Measurements from ENCODE around the gene ADAMTS10. TPM values are rescaled to one million over a fixed set of nuclear protein-coding genes. Genes with fewer than 3 reads are reported as not detected.

The ADAMTS10 gene
- total RNA-seq, 1 experiment from 2014 or later, result 26.5 TPM

DNA sequence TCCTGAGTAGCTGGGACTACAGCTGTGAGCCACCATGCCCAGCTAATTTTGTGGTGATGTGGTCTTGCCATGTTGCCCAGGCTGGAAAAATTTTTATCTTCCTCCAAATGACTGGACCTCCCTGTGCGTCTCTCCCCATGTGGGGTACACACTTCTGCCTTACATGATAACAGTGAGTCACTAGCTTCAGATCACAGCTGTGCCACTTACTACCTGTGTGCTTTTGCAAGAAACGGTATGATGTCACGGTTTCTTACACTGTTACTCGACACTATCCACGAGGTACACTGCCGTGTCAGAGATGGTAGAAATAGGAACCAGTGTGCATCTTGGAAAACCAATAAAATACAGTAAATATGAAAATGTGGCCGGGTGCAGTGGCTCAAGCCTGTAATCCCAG is 79.0 kb downstream of the ADAMTS10 start:
- TF ChIP-seq, protein P1, sequence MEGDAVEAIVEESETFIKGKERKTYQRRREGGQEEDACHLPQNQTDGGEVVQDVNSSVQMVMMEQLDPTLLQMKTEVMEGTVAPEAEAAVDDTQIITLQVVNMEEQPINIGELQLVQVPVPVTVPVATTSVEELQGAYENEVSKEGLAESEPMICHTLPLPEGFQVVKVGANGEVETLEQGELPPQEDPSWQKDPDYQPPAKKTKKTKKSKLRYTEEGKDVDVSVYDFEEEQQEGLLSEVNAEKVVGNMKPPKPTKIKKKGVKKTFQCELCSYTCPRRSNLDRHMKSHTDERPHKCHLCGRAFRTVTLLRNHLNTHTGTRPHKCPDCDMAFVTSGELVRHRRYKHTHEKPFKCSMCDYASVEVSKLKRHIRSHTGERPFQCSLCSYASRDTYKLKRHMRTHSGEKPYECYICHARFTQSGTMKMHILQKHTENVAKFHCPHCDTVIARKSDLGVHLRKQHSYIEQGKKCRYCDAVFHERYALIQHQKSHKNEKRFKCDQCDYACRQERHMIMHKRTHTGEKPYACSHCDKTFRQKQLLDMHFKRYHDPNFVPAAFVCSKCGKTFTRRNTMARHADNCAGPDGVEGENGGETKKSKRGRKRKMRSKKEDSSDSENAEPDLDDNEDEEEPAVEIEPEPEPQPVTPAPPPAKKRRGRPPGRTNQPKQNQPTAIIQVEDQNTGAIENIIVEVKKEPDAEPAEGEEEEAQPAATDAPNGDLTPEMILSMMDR (conservative IDR thresholded peaks at IDR 0.05), result no peak
- H4K91ac ChIP-seq (ENCODE audit: insufficient read length, low read depth, low read length), result no peak overlapping the region
- no peak for DNase-seq
- H3K4ac ChIP-seq (ENCODE audit: low read depth, low read length), result no peak overlapping the region
- H3K4me2 ChIP-seq (ENCODE audit: insufficient read depth, insufficient read length, low read length), result no peak overlapping the region
- H3K27ac Mint-ChIP-seq, result no peak overlapping the region
- peaks cover 0 to 2% (median 0%) of the 10 kb centered on the region in 3 experiments; a peak in 3 of 7 replicates for H3K36me3 Mint-ChIP-seq (ENCODE audit: insufficient read depth in 1 of 3, low read depth in 3 of 3)
- H2BK120ac ChIP-seq (ENCODE audit: low read depth, low read length, poor library complexity, severe bottlenecking), result no peak overlapping the region
- H3K9me3 Mint-ChIP-seq, result no peaks in the 10 kb centered on the region; a peak in 1 of 5 replicates
- peaks cover 5% of the 10 kb centered on the region for H3K27me3 Mint-ChIP-seq (ENCODE audit: low read depth)
- H3K14ac ChIP-seq (ENCODE audit: insufficient read depth, low read length), result no peak overlapping the region
- peaks cover 8 to 24% of the 10 kb centered on the region in 2 experiments for H3K4me1 Mint-ChIP-seq
- H4K5ac ChIP-seq (ENCODE audit: insufficient read length, low read depth, low read length), result no peak overlapping the region
- H3K4me3 Mint-ChIP-seq, result no peak overlapping the region
- H3K79me1 ChIP-seq (ENCODE audit: insufficient read depth, low read depth, low read length, poor library complexity, severe bottlenecking), result no peaks in the 10 kb centered on the region
- no peak overlapping the region for H3K56ac ChIP-seq (ENCODE audit: insufficient read length, low read depth, low read length)
- no CpG with 5 or more reads among the region's 7 CpGs for WGBS (ENCODE audit: extremely low coverage, insufficient read length, low lambda C conversion rate)
- H2AFZ ChIP-seq (ENCODE audit: low read length), result no peak overlapping the region
- H3K23ac ChIP-seq (ENCODE audit: insufficient read length, low read depth, low read length), result no peak overlapping the region
- H2AK5ac ChIP-seq (ENCODE audit: insufficient read length, low read length), result no peak overlapping the region
- H3K27me3 ChIP-seq (ENCODE audit: insufficient read depth, low read length), result no peaks in the 10 kb centered on the region
- H2BK12ac ChIP-seq (ENCODE audit: insufficient read length, low read depth, low read length), result no peak overlapping the region
- H3K27ac ChIP-seq (ENCODE audit: insufficient read length, low read depth, low read length), result no peak overlapping the region
- no peaks in the 10 kb centered on the region for H3K9me3 ChIP-seq (ENCODE audit: control insufficient read depth, low read depth, low read length)
- no peak overlapping the region for H3K9ac ChIP-seq (ENCODE audit: extremely low read depth, insufficient read length, low read length)
- H2BK15ac ChIP-seq (ENCODE audit: low read depth, low read length), result no peak overlapping the region
- no peaks in the 10 kb centered on the region for H3K79me2 ChIP-seq (ENCODE audit: insufficient read depth, low read length)
- peaks cover 3% of the 10 kb centered on the region; the same call in 1 of the 2 replicates for H3K4me1 ChIP-seq (ENCODE audit: insufficient read depth, low read length)
- H4K20me1 ChIP-seq (ENCODE audit: control insufficient read depth, insufficient read depth, insufficient read length), result no peaks in the 10 kb centered on the region
- no peak overlapping the region for H2BK20ac ChIP-seq (ENCODE audit: low read depth, low read length, poor library complexity, severe bottlenecking)
- no peak overlapping the region for H2BK5ac ChIP-seq (ENCODE audit: insufficient read length, low read length)
- no peak overlapping the region for H3K18ac ChIP-seq (ENCODE audit: insufficient read length, low read depth, low read length)
- H3K23me2 ChIP-seq (ENCODE audit: insufficient read length, low read depth, low read length, poor library complexity, severe bottlenecking), result no peaks in the 10 kb centered on the region
- H3T11ph ChIP-seq (ENCODE audit: low read length), result no peak overlapping the region
- H4K8ac ChIP-seq (replicated peaks; ENCODE audit: insufficient read length, low read depth, low read length), result no peak overlapping the region

Other genes with a start within 250 kb of the ADAMTS10 start
- 1.9 and 2.5 TPM in 2 replicates for gene ANGPTL4, start 246.6 kb downstream of the ADAMTS10 start, total RNA-seq (2021)
- 106 and 107 TPM in 2 replicates for gene RAB11B, start 220.4 kb downstream of the ADAMTS10 start, total RNA-seq (2021)
- gene MARCHF2, start 197.4 kb downstream of the ADAMTS10 start, total RNA-seq (2021), result 23.1 and 27.5 TPM in 2 replicates
- gene HNRNPM, start 165.7 kb downstream of the ADAMTS10 start, total RNA-seq (2021), result 458 and 468 TPM in 2 replicates
- 0.44 TPM in 2 replicates for gene PRAM1, start 108.1 kb downstream of the ADAMTS10 start, total RNA-seq (2021)
- gene ZNF414, start 96.5 kb downstream of the ADAMTS10 start, total RNA-seq (2021), result 29.3 and 38.1 TPM in 2 replicates
- 1.0 and 1.2 TPM in 2 replicates for gene MYO1F, start 33.3 kb downstream of the ADAMTS10 start, total RNA-seq (2021)
- not detected in 2 replicates for gene NFILZ, start 19.9 kb upstream of the ADAMTS10 start, total RNA-seq (2021)
- not detected in 2 replicates for gene ACTL9, start 88.1 kb upstream of the ADAMTS10 start, total RNA-seq (2021)
- not detected in 2 replicates for gene OR2Z1, start 110.9 kb upstream of the ADAMTS10 start, total RNA-seq (2021)
- gene ZNF558, start 221.6 kb upstream of the ADAMTS10 start, total RNA-seq (2021), result 30.2 and 30.5 TPM in 2 replicates
- gene MBD3L1, start 221.7 kb upstream of the ADAMTS10 start, total RNA-seq (2021), result not detected in 2 replicates

Measured in H9 (cell line).